ENCODE measurements around the gene METTL25B.
"Not testable (repeated sequence)": the region's sequence is repeated elsewhere in the genome, so short reads cannot be mapped to it uniquely, and the experiment has no call there.

GRCh38 chr1:156765136-156765535, 36.9 kb downstream of the METTL25B start:
- not testable (repeated sequence) for TF ChIP-seq CTCF, POLR2A (IDR thresholded peaks at IDR 0.05)
